DOHH2 (cell line): ENCODE measurements around the gene ARFIP2.
"Not testable (repeated sequence)": the region's sequence is repeated elsewhere in the genome, so short reads cannot be mapped to it uniquely, and the experiment has no call there.

ENCODE experiments used
- H3F3A ChIP-seq: fragments of 200-600 bp; sonication (generic), shearing (Covaris generic); 2 replicates; pipeline ENCODE4 v1.6.0; 2016; ENCODE audit warnings: antibody characterized with exemption, mild to moderate bottlenecking; ENCODE audit not compliant: control insufficient read depth, insufficient read depth
- H3K27ac ChIP-seq: fragments of 200-600 bp; sonication (generic); 2 replicates; pipeline ENCODE4 v1.5.1; 2014; ENCODE audit warnings: low read depth, mild to moderate bottlenecking, low read length, moderate library complexity
- H3K27me3 ChIP-seq: fragments of 200-600 bp; sonication (generic); 2 replicates; pipeline ENCODE4 v1.6.1; 2014; ENCODE audit warnings: mild to moderate bottlenecking, low read length, mixed read lengths; ENCODE audit not compliant: control insufficient read depth
- H3K36me3 ChIP-seq: fragments of 200-600 bp; sonication (generic); 2 replicates; pipeline ENCODE4 v1.6.1; 2014; ENCODE audit warnings: mild to moderate bottlenecking, low read length, moderate library complexity, mixed read lengths; ENCODE audit not compliant: control insufficient read depth
- H3K4me1 ChIP-seq: fragments of 200-600 bp; sonication (generic); 2 replicates; pipeline ENCODE4 v1.6.1; 2014; ENCODE audit warnings: mild to moderate bottlenecking, low read length, mixed read lengths; ENCODE audit not compliant: control insufficient read depth
- H3K4me2 ChIP-seq: fragments of 200-600 bp; sonication (generic); 2 replicates; pipeline ENCODE4 v1.6.0; 2014; ENCODE audit warnings: mild to moderate bottlenecking, low read length, moderate library complexity
- H3K4me3 ChIP-seq: fragments of 200-600 bp; sonication (generic); 2 replicates; pipeline ENCODE4 v1.5.1; 2014; ENCODE audit warnings: mild to moderate bottlenecking, low read length, mixed read lengths
- H3K79me2 ChIP-seq: fragments of 200-600 bp; sonication (generic); 2 replicates; pipeline ENCODE4 v1.6.1; 2014; ENCODE audit warnings: mild to moderate bottlenecking, low read length, mixed read lengths; ENCODE audit not compliant: control insufficient read depth
- H3K9me2 ChIP-seq: fragments of 200-600 bp; sonication (generic); replicated peaks from 2 replicates; pipeline ENCODE4 v1.6.1; 2014; ENCODE audit warnings: mild to moderate bottlenecking, low read length, mixed read lengths; ENCODE audit not compliant: control insufficient read depth
- H3K9me3 ChIP-seq: fragments of 200-600 bp; sonication (generic); 2 replicates; pipeline ENCODE4 v1.6.1; 2014; ENCODE audit warnings: antibody characterized with exemption, low read length, mixed read lengths; ENCODE audit not compliant: control insufficient read depth, insufficient read depth
- H4K20me1 ChIP-seq: fragments of 200-600 bp; sonication (generic); 2 replicates; pipeline ENCODE4 v1.6.0; 2014; ENCODE audit warnings: low read depth, mild to moderate bottlenecking, antibody characterized with exemption, low read length, moderate library complexity; ENCODE audit not compliant: control insufficient read depth, insufficient read depth
- CTCF ChIP-seq: fragments of 200-600 bp; sonication (generic); IDR thresholded peaks from one replicate; pipeline ENCODE4 v1.5.1; 2014; ENCODE audit warnings: antibody characterized with exemption, mild to moderate bottlenecking, low read depth, low read length; ENCODE audit not compliant: poor library complexity, severe bottlenecking
- EZH2phosphoT487 ChIP-seq: fragments of 200-600 bp; sonication (generic); IDR thresholded peaks from 2 replicates; pipeline ENCODE4 v1.6.1; 2017; ENCODE audit warnings: borderline replicate concordance, mild to moderate bottlenecking, antibody characterized with exemption, low read length, moderate library complexity, mixed read lengths

The ARFIP2 gene

GRCh38 chr11:6526411-6527135, 45.4 kb upstream of the ARFIP2 start:
- Histone ChIP-seq H3K4me2 (no peak overlapping the region), H3K27ac (no peak overlapping the region), H3K27me3 (no peaks in the 10 kb centered on the region), H3K9me3 (no peaks in the 10 kb centered on the region), H3K79me2 (no peaks in the 10 kb centered on the region), H3K9me2 (no peaks in the 10 kb centered on the region), H4K20me1 (no peaks in the 10 kb centered on the region; the same call in 1 of the 2 replicates), H3K4me3 (no peak overlapping the region), H3K36me3 (no peaks in the 10 kb centered on the region), H3K4me1 (no peaks in the 10 kb centered on the region), H3F3A (no peaks in the 10 kb centered on the region)
- TF ChIP-seq CTCF, result no peak
- no peak for TF ChIP-seq EZH2phosphoT487

GRCh38 chr11:6523253-6523652, 42.1 kb upstream of the ARFIP2 start:
- H3K9me2 ChIP-seq, result no peaks in the 10 kb centered on the region
- no peak overlapping the region for H3K4me3 ChIP-seq
- H3K36me3 ChIP-seq, result peaks cover 14% of the 10 kb centered on the region; the same call in 1 of the 2 replicates
- no peak for TF ChIP-seq CTCF
- no peak for TF ChIP-seq EZH2phosphoT487
- no peaks in the 10 kb centered on the region for H3K79me2 ChIP-seq
- no peak overlapping the region for H3K27ac ChIP-seq
- H3K4me1 ChIP-seq, result no peaks in the 10 kb centered on the region
- no peaks in the 10 kb centered on the region for H4K20me1 ChIP-seq
- H3F3A ChIP-seq, result no peaks in the 10 kb centered on the region
- H3K9me3 ChIP-seq, result no peaks in the 10 kb centered on the region
- H3K4me2 ChIP-seq, result no peak overlapping the region
- H3K27me3 ChIP-seq, result no peaks in the 10 kb centered on the region

- not testable (repeated sequence) for H3K4me3 ChIP-seq, H3K9me3 ChIP-seq, H3K79me2 ChIP-seq, H3K4me2 ChIP-seq, H3K4me1 ChIP-seq, H3K27ac ChIP-seq, H3K27me3 ChIP-seq, H4K20me1 ChIP-seq, H3K9me2 ChIP-seq, H3F3A ChIP-seq
- peaks cover 17% of the 10 kb centered on the region; the same call in 1 of the 2 replicates for H3K36me3 ChIP-seq
These were observed 40.8 kb upstream of the ARFIP2 start for GRCh38 chr11:6521946-6522345.

- Histone ChIP-seq H3K27me3 (no peaks in the 10 kb centered on the region), H3F3A (no peaks in the 10 kb centered on the region), H3K9me2 (no peaks in the 10 kb centered on the region), H3K27ac (no peak overlapping the region), H4K20me1 (no peaks in the 10 kb centered on the region), H3K4me2 (no peak overlapping the region), H3K4me1 (no peaks in the 10 kb centered on the region), H3K9me3 (no peaks in the 10 kb centered on the region), H3K4me3 (no peak overlapping the region), H3K36me3 (peaks cover 24% of the 10 kb centered on the region), H3K79me2 (no peaks in the 10 kb centered on the region)
- TF ChIP-seq EZH2phosphoT487, result no peak
- no peak for TF ChIP-seq CTCF
These were observed 39.1 kb upstream of the ARFIP2 start for GRCh38 chr11:6520265-6520664.
